PC-9 (cell line): ENCODE measurements around the gene B4GALT7. TPM values are rescaled to one million over a fixed set of nuclear protein-coding genes. Genes with fewer than 3 reads are reported as not detected.
"Not testable (repeated sequence)": the region's sequence is repeated elsewhere in the genome, so short reads cannot be mapped to it uniquely, and the experiment has no call there.

ENCODE experiments used
- BruUV-seq: library from RNA; stranded (reverse); fragments of 400-500 nt; replicated peaks from 2 replicates; lab custom pipeline; 2021; lab: Mats Ljungman, UMichigan
- CTCF ChIA-PET: fragments of 300-600 bp; sonication (Branson Sonifier 250); formaldehyde crosslinking; loops from one replicate; lab custom pipeline; 2022; ENCODE audit warnings: antibody characterized with exemption; lab: Charles Lee
- POLR2A ChIA-PET: fragments of 300-600 bp; sonication (Branson Sonifier 250); formaldehyde crosslinking; loops from one replicate; lab custom pipeline; 2022; ENCODE audit warnings: antibody characterized with exemption; ENCODE audit not compliant: unreplicated experiment; lab: Charles Lee
- DNase-seq, 2 experiments: peaks; one replicate each; pipeline versions ENCODE4 v3.0.0 to v3.0.0-alpha.2; 2015 to 2022; ENCODE audit warnings: mixed read lengths in 1 of 2
- H2AFZ ChIP-seq: fragments of 200-600 bp; sonication (generic); 2 replicates; pipeline ENCODE4 v1.8.1; 2017; ENCODE audit warnings: antibody characterized with exemption
- H3F3A ChIP-seq: fragments of 200-600 bp; sonication (generic); 2 replicates; pipeline ENCODE4 v1.8.1; 2017; ENCODE audit warnings: antibody characterized with exemption, mild to moderate bottlenecking, low read depth; ENCODE audit not compliant: insufficient read depth
- H3K27ac ChIP-seq: fragments of 200-600 bp; sonication (generic); 2 replicates; pipeline ENCODE4 v1.6.1; 2016; ENCODE audit warnings: mixed run types
- H3K27me3 ChIP-seq: fragments of 200-600 bp; sonication (generic); 2 replicates; pipeline ENCODE4 v1.6.1; 2016; ENCODE audit warnings: low read depth, mixed run types; ENCODE audit not compliant: insufficient read depth
- H3K36me3 ChIP-seq: fragments of 200-600 bp; sonication (generic); 2 replicates; pipeline ENCODE4 v1.6.1; 2016; ENCODE audit warnings: low read depth, mixed run types
- H3K4me1 ChIP-seq: fragments of 200-600 bp; sonication (generic); replicated peaks from 2 replicates; pipeline ENCODE4 v1.6.1; 2016; ENCODE audit warnings: mixed run types; ENCODE audit not compliant: insufficient read depth
- H3K4me2 ChIP-seq: fragments of 200-600 bp; sonication (generic); 2 replicates; pipeline ENCODE4 v1.6.1; 2017; ENCODE audit warnings: mixed run types
- H3K4me3 ChIP-seq: fragments of 200-600 bp; sonication (generic); 2 replicates; pipeline ENCODE4 v1.6.1; 2016; ENCODE audit warnings: mixed run types
- H3K79me2 ChIP-seq: fragments of 200-600 bp; sonication (generic); 2 replicates; pipeline ENCODE4 v1.6.1; 2017; ENCODE audit warnings: low read depth, mixed run types
- H3K9me2 ChIP-seq: fragments of 200-600 bp; sonication (generic); 2 replicates; pipeline ENCODE4 v1.8.1; 2017; ENCODE audit warnings: mild to moderate bottlenecking; ENCODE audit not compliant: insufficient read depth
- H3K9me3 ChIP-seq: fragments of 200-600 bp; sonication (generic); 2 replicates; pipeline ENCODE4 v1.8.1; 2016; ENCODE audit warnings: low read depth; ENCODE audit not compliant: insufficient read depth
- H4K20me1 ChIP-seq: fragments of 200-600 bp; sonication (generic); 2 replicates; pipeline ENCODE4 v1.8.1; 2017; ENCODE audit not compliant: insufficient read depth
- CTCF ChIP-seq: fragments of 200-600 bp; sonication (generic); conservative IDR thresholded peaks from 2 replicates; pipeline ENCODE4 v1.6.1; 2017; ENCODE audit warnings: mixed run types, antibody characterized with exemption, mild to moderate bottlenecking, moderate library complexity
- EZH2 ChIP-seq: fragments of 200-600 bp; sonication (generic); IDR thresholded peaks from 2 replicates; pipeline ENCODE4 v1.8.0; 2017; ENCODE audit warnings: antibody characterized with exemption, low read depth
- intact Hi-C: fragments of 100-400 bp; cut with micrococcal nuclease; formaldehyde crosslinking; loops from one replicate; pipeline ENCODE4 v1.10.0; 2022; ENCODE audit not compliant: unreplicated experiment
- total RNA-seq: library from RNA; stranded (reverse); gene quantifications from 2 replicates; pipeline ENCODE4 v1.2.3, GENCODE V29; 2021

B4GALT7 gene
- total RNA-seq, 1 experiment from 2014 or later: 27.9 TPM

- Histone ChIP-seq H3K36me3 (no peaks in the 10 kb centered on the region), H4K20me1 (no peaks in the 10 kb centered on the region), H3K9me2 (no peaks in the 10 kb centered on the region), H2AFZ (no peak overlapping the region), H3K27ac (no peak overlapping the region), H3K79me2 (no peaks in the 10 kb centered on the region), H3K9me3 (peaks cover 3% of the 10 kb centered on the region; the same call in 1 of the 2 replicates), H3K4me3 (no peak overlapping the region), H3K27me3 (peaks cover 26% of the 10 kb centered on the region), H3K4me2 (no peak overlapping the region), H3K4me1 (no peaks in the 10 kb centered on the region), H3F3A (no peaks in the 10 kb centered on the region)
- CTCF ChIA-PET: interaction anchor here (0.6 kb wide), 1 partner anchor 473 kb away, joined by 3 read pairs; no protein-coding TSS in a partner anchor
- no TSS peak for BruUV-seq
- POLR2A ChIA-PET: no interaction called here
- DNase-seq: no peak
- intact Hi-C loops: no loop called here
- TF ChIP-seq EZH2 (no peak), CTCF (no peak)
Observed at GRCh38 chr5:177611446-177612214, 11.7 kb downstream of the B4GALT7 start.

GRCh38 chr5:177612215-177612673 lies 12.3 kb downstream of the B4GALT7 start:
- no TSS peak for BruUV-seq
- H3K4me1 ChIP-seq: no peaks in the 10 kb centered on the region
- peaks cover 3% of the 10 kb centered on the region; the same call in 1 of the 2 replicates for H3K9me3 ChIP-seq
- no peaks in the 10 kb centered on the region for H3K36me3 ChIP-seq
- H3K4me3 ChIP-seq: no peak overlapping the region
- H4K20me1 ChIP-seq: no peaks in the 10 kb centered on the region
- TF ChIP-seq CTCF: no peak
- TF ChIP-seq EZH2: no peak
- no peak overlapping the region for H2AFZ ChIP-seq
- H3K79me2 ChIP-seq: no peaks in the 10 kb centered on the region
- H3F3A ChIP-seq: no peaks in the 10 kb centered on the region
- intact Hi-C loops: no loop called here
- H3K9me2 ChIP-seq: no peaks in the 10 kb centered on the region
- no peak overlapping the region for H3K27ac ChIP-seq
- H3K4me2 ChIP-seq: no peak overlapping the region
- ChIA-PET POLR2A (no interaction called here), CTCF (no interaction called here)
- no peak for DNase-seq
- peaks cover 32% of the 10 kb centered on the region for H3K27me3 ChIP-seq

- H2AFZ ChIP-seq: no peak overlapping the region
Observed at GRCh38 chr5:177620560-177620959, 20.6 kb downstream of the B4GALT7 start.

GRCh38 chr5:177624172-177624571 lies 24.2 kb downstream of the B4GALT7 start:
- intact Hi-C loops, H3K9me2 ChIP-seq: not testable (repeated sequence)

More at GRCh38 chr5:177620560-177620959, 20.6 kb downstream of the B4GALT7 start:
- intact Hi-C loops: no loop called here
- no peaks in the 10 kb centered on the region for H3K79me2 ChIP-seq
- no TSS peak for BruUV-seq
- H3K27me3 ChIP-seq: peaks cover 68% of the 10 kb centered on the region
- H3K36me3 ChIP-seq: no peaks in the 10 kb centered on the region
- peaks cover 3% of the 10 kb centered on the region; the same call in 1 of the 2 replicates for H3K9me3 ChIP-seq
- DNase-seq: no peak
- H3K27ac ChIP-seq: no peak overlapping the region
- H3K9me2 ChIP-seq: no peaks in the 10 kb centered on the region
- H3K4me2 ChIP-seq: no peak overlapping the region
- no peaks in the 10 kb centered on the region for H3F3A ChIP-seq
- ChIA-PET POLR2A (no interaction called here), CTCF (no interaction called here)
- no peaks in the 10 kb centered on the region for H4K20me1 ChIP-seq
- TF ChIP-seq EZH2 (no peak), CTCF (no peak)
- H3K4me1 ChIP-seq: no peaks in the 10 kb centered on the region
- no peak overlapping the region for H3K4me3 ChIP-seq

GRCh38 chr5:177630186-177630585 lies 30.3 kb downstream of the B4GALT7 start:
- H3K27ac ChIP-seq, H3K4me3 ChIP-seq, intact Hi-C loops, H3K36me3 ChIP-seq, H3K4me1 ChIP-seq, BruUV-seq, H4K20me1 ChIP-seq, DNase-seq, H3F3A ChIP-seq, H3K9me2 ChIP-seq, H3K4me2 ChIP-seq, H3K79me2 ChIP-seq, CTCF ChIA-PET, POLR2A ChIA-PET, H3K9me3 ChIP-seq, H2AFZ ChIP-seq: not testable (repeated sequence)
- peaks cover 51% of the 10 kb centered on the region for H3K27me3 ChIP-seq

More at GRCh38 chr5:177624172-177624571, 24.2 kb downstream of the B4GALT7 start:
- H3K36me3 ChIP-seq, H3F3A ChIP-seq, H3K4me3 ChIP-seq, H3K79me2 ChIP-seq, DNase-seq, H3K27ac ChIP-seq, H3K9me3 ChIP-seq, BruUV-seq, H3K4me1 ChIP-seq, POLR2A ChIA-PET, CTCF ChIA-PET, H2AFZ ChIP-seq, H3K4me2 ChIP-seq, H4K20me1 ChIP-seq: not testable (repeated sequence)
- H3K27me3 ChIP-seq: peaks cover 65% of the 10 kb centered on the region
